ENCODE data around the gene FAM124B.

DNA sequence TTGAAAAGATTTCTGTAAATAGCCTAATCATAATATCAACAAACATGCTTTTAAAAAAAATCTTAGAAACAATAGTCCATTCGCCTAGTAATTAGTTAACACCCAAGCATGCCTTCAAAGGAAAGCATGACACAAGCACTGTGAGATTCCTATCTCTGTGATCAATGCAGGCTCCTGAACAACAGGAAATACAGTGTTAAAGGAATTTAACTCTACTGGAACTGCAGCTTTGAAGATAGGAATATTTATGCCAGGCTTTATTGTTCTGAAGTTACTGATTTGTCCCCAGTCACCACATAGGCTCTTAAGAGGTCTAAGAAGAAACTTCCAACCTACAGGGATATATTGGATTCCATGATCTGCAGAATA lies 15.4 kb upstream of the FAM124B start:
- no peak for TF ChIP-seq TAF1 (IDR thresholded peaks at IDR 0.05; ENCODE audit: borderline replicate concordance, low read depth, low read length)
- no peak for TF ChIP-seq POLR2A (IDR thresholded peaks at IDR 0.05; ENCODE audit: low read depth, low read length)
- no peak for TF ChIP-seq POLR2AphosphoS5 (IDR thresholded peaks at IDR 0.05; ENCODE audit: low read depth, low read length)
